ENCODE results near the gene DAGLA.

DAGLA gene

GRCh38 chr11:61749591-61750217 is 69.5 kb downstream of the DAGLA start:
- no peak for TF ChIP-seq CTCF (IDR thresholded peaks at IDR 0.05; ENCODE audit: insufficient read depth, low read depth, low read length, missing control alignments)

GRCh38 chr11:61750631-61751273 is 70.6 kb downstream of the DAGLA start:
- H3K4me3 ChIP-seq (ENCODE audit: low read depth, low read length), result no peak overlapping the region
- DNase-seq (ENCODE audit: low read depth), result no peak
- TF ChIP-seq CTCF (IDR thresholded peaks at IDR 0.05; ENCODE audit: insufficient read depth, low read depth, low read length, missing control alignments), result no peak

More at GRCh38 chr11:61749591-61750217, 69.5 kb downstream of the DAGLA start:
- no peak for DNase-seq (ENCODE audit: low read depth)
- no peak overlapping the region for H3K4me3 ChIP-seq (ENCODE audit: low read depth, low read length)

- TF ChIP-seq CTCF (IDR thresholded peaks at IDR 0.05; ENCODE audit: insufficient read depth, low read depth, low read length, missing control alignments), result no peak
- DNase-seq (ENCODE audit: low read depth), result no peak
- no peak overlapping the region for H3K4me3 ChIP-seq (ENCODE audit: low read depth, low read length)
Observed at GRCh38 chr11:61751384-61751783, 71.2 kb downstream of the DAGLA start.

GRCh38 chr11:61752117-61752924 is 72.1 kb downstream of the DAGLA start, which contains the start of gene MYRF:
MYRF (plus strand) TSS chr11:61752636; CDS start chr11:61752745, 109 bp downstream.
- peak; percentile 62 for TF ChIP-seq CTCF (IDR thresholded peaks at IDR 0.05; ENCODE audit: insufficient read depth, low read depth, low read length, missing control alignments)
- H3K4me3 ChIP-seq (ENCODE audit: low read depth, low read length), result peak within 1 kb of the TSS; percentile 12
- DNase-seq (ENCODE audit: low read depth), result peak; percentile 26

- no peak for TF ChIP-seq CTCF (IDR thresholded peaks at IDR 0.05; ENCODE audit: insufficient read depth, low read depth, low read length, missing control alignments)
- peak overlapping the region; percentile 12 for H3K4me3 ChIP-seq (ENCODE audit: low read depth, low read length)
- DNase-seq (ENCODE audit: low read depth), result no peak
Observed at GRCh38 chr11:61752925-61753521, 72.8 kb downstream of the DAGLA start.

GRCh38 chr11:61753672-61754071 is 73.5 kb downstream of the DAGLA start:
- DNase-seq (ENCODE audit: low read depth), result no peak
- TF ChIP-seq CTCF (IDR thresholded peaks at IDR 0.05; ENCODE audit: insufficient read depth, low read depth, low read length, missing control alignments), result no peak
- no peak overlapping the region for H3K4me3 ChIP-seq (ENCODE audit: low read depth, low read length)

Measured in GM12865 (cell line).